ENCODE data around the gene ATF6B. TPM values are rescaled to one million over a fixed set of nuclear protein-coding genes. Genes with fewer than 3 reads are reported as not detected.

Gene ATF6B
- total and polyA plus RNA-seq, 2 of the 13 experiments (the other 11 are each of a cell fraction or from before 2014, with no cell fraction given) = 18.1 to 44.0 TPM

DNA sequence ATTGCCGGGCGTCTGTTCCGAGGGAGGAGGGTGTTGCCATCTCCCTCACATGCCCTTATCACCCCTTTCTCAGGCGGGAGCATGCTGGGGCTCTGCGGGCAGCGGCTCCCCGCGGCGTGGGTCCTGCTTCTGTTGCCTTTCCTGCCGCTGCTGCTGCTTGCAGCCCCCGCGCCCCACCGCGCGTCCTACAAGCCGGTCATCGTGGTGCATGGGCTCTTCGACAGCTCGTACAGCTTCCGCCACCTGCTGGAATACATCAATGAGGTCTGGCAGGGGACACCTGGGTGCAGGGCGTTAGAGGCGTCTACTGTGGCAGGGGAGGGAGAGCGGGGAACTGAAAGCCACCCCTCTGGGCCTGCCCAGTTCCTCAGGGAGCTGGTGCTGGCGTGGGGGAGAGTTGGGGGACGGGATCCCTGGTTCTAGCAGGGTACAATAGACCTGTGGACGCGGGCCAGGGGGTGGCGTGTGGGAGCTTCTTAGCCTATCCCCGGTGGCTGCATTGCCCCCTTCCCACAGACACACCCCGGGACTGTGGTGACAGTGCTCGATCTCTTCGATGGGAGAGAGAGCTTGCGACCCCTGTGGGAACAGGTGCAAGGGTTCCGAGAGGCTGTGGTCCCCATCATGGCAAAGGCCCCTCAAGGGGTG is 26.6 kb upstream of the ATF6B start (continued):
- TF ChIP-seq ZNF318 (CRISPR knock-in tag; IDR thresholded peaks at IDR 0.05) (no peak), ZNF615 (CRISPR knock-in tag; IDR thresholded peaks at IDR 0.05; ENCODE audit: borderline replicate concordance) (no peak), ZBTB20 (CRISPR knock-in tag; IDR thresholded peaks at IDR 0.05; ENCODE audit: borderline replicate concordance, low read depth) (peak; percentile 60; the same call in 1 of the 2 replicates), TBX3 (IDR thresholded peaks at IDR 0.05; ENCODE audit: borderline replicate concordance) (no peak), ZSCAN31 (CRISPR knock-in tag; IDR thresholded peaks at IDR 0.05; ENCODE audit: low read depth) (peak; percentile 47; the same call in 1 of the 2 replicates), ZNF704 (CRISPR knock-in tag; IDR thresholded peaks at IDR 0.05; ENCODE audit: borderline replicate concordance) (peak; percentile 69; the same call in 1 of the 2 replicates), SPEN (CRISPR knock-in tag; IDR thresholded peaks at IDR 0.05; ENCODE audit: low read depth) (0 out of 2 replicates have a peak, but pooled peaks have one; percentile 8), JUN (CRISPR knock-in tag; IDR thresholded peaks at IDR 0.05) (no peak), GTF3A (CRISPR knock-in tag; conservative IDR thresholded peaks at IDR 0.05) (no peak), TMF1 (CRISPR knock-in tag; IDR thresholded peaks at IDR 0.05; ENCODE audit: low read depth) (no peak; the same call in 1 of the 2 replicates), ZC3H4 (CRISPR knock-in tag; IDR thresholded peaks at IDR 0.05; ENCODE audit: borderline replicate concordance) (no peak)
- TF ChIP-seq, protein P1, sequence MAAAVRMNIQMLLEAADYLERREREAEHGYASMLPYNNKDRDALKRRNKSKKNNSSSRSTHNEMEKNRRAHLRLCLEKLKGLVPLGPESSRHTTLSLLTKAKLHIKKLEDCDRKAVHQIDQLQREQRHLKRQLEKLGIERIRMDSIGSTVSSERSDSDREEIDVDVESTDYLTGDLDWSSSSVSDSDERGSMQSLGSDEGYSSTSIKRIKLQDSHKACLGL (CRISPR knock-in tag; IDR thresholded peaks at IDR 0.05) = peak; percentile 81; the same call in 1 of the 2 replicates
- TF ChIP-seq, protein P2, sequence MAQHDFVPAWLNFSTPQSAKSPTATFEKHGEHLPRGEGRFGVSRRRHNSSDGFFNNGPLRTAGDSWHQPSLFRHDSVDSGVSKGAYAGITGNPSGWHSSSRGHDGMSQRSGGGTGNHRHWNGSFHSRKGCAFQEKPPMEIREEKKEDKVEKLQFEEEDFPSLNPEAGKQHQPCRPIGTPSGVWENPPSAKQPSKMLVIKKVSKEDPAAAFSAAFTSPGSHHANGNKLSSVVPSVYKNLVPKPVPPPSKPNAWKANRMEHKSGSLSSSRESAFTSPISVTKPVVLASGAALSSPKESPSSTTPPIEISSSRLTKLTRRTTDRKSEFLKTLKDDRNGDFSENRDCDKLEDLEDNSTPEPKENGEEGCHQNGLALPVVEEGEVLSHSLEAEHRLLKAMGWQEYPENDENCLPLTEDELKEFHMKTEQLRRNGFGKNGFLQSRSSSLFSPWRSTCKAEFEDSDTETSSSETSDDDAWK (CRISPR knock-in tag; IDR thresholded peaks at IDR 0.05) = no peak
- TF ChIP-seq, protein P3, sequence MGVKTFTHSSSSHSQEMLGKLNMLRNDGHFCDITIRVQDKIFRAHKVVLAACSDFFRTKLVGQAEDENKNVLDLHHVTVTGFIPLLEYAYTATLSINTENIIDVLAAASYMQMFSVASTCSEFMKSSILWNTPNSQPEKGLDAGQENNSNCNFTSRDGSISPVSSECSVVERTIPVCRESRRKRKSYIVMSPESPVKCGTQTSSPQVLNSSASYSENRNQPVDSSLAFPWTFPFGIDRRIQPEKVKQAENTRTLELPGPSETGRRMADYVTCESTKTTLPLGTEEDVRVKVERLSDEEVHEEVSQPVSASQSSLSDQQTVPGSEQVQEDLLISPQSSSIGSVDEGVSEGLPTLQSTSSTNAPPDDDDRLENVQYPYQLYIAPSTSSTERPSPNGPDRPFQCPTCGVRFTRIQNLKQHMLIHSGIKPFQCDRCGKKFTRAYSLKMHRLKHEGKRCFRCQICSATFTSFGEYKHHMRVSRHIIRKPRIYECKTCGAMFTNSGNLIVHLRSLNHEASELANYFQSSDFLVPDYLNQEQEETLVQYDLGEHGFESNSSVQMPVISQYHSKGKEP (CRISPR knock-in tag; IDR thresholded peaks at IDR 0.05) = no peak; the same call in 1 of the 2 replicates

Data from HepG2 (cell line).